ENCODE results near the gene IL11. TPM values are rescaled to one million over a fixed set of nuclear protein-coding genes. Genes with fewer than 3 reads are reported as not detected.

The IL11 gene
- total RNA-seq, 1 donor from 2014 or later: 2.2 TPM

- Mint-ChIP-seq H3K27me3 (no peaks in the 10 kb centered on the region), H3K27ac (no peak overlapping the region), H3K36me3 (ENCODE audit: insufficient read depth) (peaks cover 4% of the 10 kb centered on the region), H3K4me1 (ENCODE audit: low read depth) (no peaks in the 10 kb centered on the region), H3K4me3 (ENCODE audit: low read depth) (no peak overlapping the region), H3K9me3 (ENCODE audit: low read depth) (no peaks in the 10 kb centered on the region)
- no peak for TF ChIP-seq CTCF (IDR thresholded peaks at IDR 0.05; ENCODE audit: unreplicated experiment)
- DNase-seq (ENCODE audit: low spot score, unreplicated experiment): no peak
Measured at GRCh38 chr19:55314396-55314795, 55.9 kb downstream of the IL11 start.

Other genes with a start within 250 kb of the IL11 start
- 4.6 and 5.5 TPM in 2 replicates for gene TNNT1, start 221.3 kb downstream of the IL11 start, total RNA-seq
- gene TNNI3, start 212.7 kb downstream of the IL11 start, total RNA-seq: 5.5 and 6.0 TPM in 2 replicates
- gene DNAAF3, start 203.8 kb downstream of the IL11 start, total RNA-seq: 14.9 and 18.4 TPM in 2 replicates
- gene SYT5, start 190.2 kb downstream of the IL11 start, total RNA-seq: 4.3 and 4.8 TPM in 2 replicates
- 0.43 and 1.6 TPM in 2 replicates for gene PTPRH, start 161.0 kb downstream of the IL11 start, total RNA-seq
- gene TMEM86B, start 141.7 kb downstream of the IL11 start, total RNA-seq: 10.0 and 12.0 TPM in 2 replicates
- gene PPP6R1, start 111.4 kb downstream of the IL11 start, total RNA-seq: 70.9 and 72.3 TPM in 2 replicates
- gene HSPBP1, start 90.4 kb downstream of the IL11 start, total RNA-seq: 46.1 and 46.9 TPM in 2 replicates
- 67.6 and 68.7 TPM in 2 replicates for gene BRSK1, start 86.5 kb downstream of the IL11 start, total RNA-seq
- gene TMEM150B, start 45.1 kb downstream of the IL11 start, total RNA-seq: not detected in 2 replicates
- gene KMT5C, start 30.6 kb downstream of the IL11 start, total RNA-seq: 68.4 and 68.6 TPM in 2 replicates
- gene COX6B2, start 15.7 kb downstream of the IL11 start, total RNA-seq: not detected in 2 replicates
- 0.09 TPM in 1 of 2 replicates, not detected in the other for gene GARIN5B, start 7.2 kb downstream of the IL11 start, total RNA-seq
- gene TMEM190, start 6.4 kb upstream of the IL11 start, total RNA-seq: 2.3 and 4.3 TPM in 2 replicates
- gene TMEM238, start 13.8 kb upstream of the IL11 start, total RNA-seq: 5.0 and 5.6 TPM in 2 replicates
- gene RPL28, start 15.5 kb upstream of the IL11 start, total RNA-seq: 1,450 and 1,547 TPM in 2 replicates
- 69.9 and 77.2 TPM in 2 replicates for gene UBE2S, start 37.3 kb upstream of the IL11 start, total RNA-seq
- 0.10 TPM in 1 of 2 replicates, not detected in the other for gene SHISA7, start 72.8 kb upstream of the IL11 start, total RNA-seq
- gene ISOC2, start 91.2 kb upstream of the IL11 start, total RNA-seq: 36.3 and 36.6 TPM in 2 replicates
- not detected in 2 replicates for gene C19orf85, start 94.3 kb upstream of the IL11 start, total RNA-seq
- gene ZNF628, start 106.2 kb upstream of the IL11 start, total RNA-seq: 12.9 and 16.8 TPM in 2 replicates
- gene NAT14, start 114.7 kb upstream of the IL11 start, total RNA-seq: 62.6 and 69.7 TPM in 2 replicates
- 1.1 and 1.6 TPM in 2 replicates for gene SSC5D, start 118.0 kb upstream of the IL11 start, total RNA-seq
- gene SBK2, start 166.7 kb upstream of the IL11 start, total RNA-seq: 1.9 and 2.3 TPM in 2 replicates
- gene SBK3, start 175.1 kb upstream of the IL11 start, total RNA-seq: 0.64 TPM in 1 of 2 replicates, not detected in the other
- gene ZNF579, start 210.4 kb upstream of the IL11 start, total RNA-seq: 26.6 and 29.1 TPM in 2 replicates
- gene FIZ1, start 229.1 kb upstream of the IL11 start, total RNA-seq: 35.5 and 39.0 TPM in 2 replicates
- gene ZNF524, start 229.8 kb upstream of the IL11 start, total RNA-seq: 7.9 and 8.5 TPM in 2 replicates
- gene ZNF865, start 235.2 kb upstream of the IL11 start, total RNA-seq: 19.0 and 19.9 TPM in 2 replicates

Measured in progenitor cell of endocrine pancreas (in vitro differentiated cells).